ENCODE results near the gene HOXB5. TPM values are rescaled to one million over a fixed set of nuclear protein-coding genes. Genes with fewer than 3 reads are reported as not detected.
A peak's percentile ranks its signal among the peaks of the same experiment; 100 is the strongest.

The HOXB5 gene
- total RNA-seq, 1 donor from 2014 or later = 3.9 TPM

GRCh38 chr17:48565022-48565554, 28.5 kb downstream of the HOXB5 start:
- no peaks in the 10 kb centered on the region for H3K36me3 ChIP-seq
- H3K27ac ChIP-seq = peak overlapping the region; percentile 65
- DNase-seq (no peak), ATAC-seq (no peak)
- H3K4me3 ChIP-seq = peak overlapping the region; percentile 39
- TF ChIP-seq CTCF (IDR thresholded peaks at IDR 0.05) = no peak
- H3K4me1 ChIP-seq = peaks cover 47% of the 10 kb centered on the region
- H3K9me3 ChIP-seq = no peaks in the 10 kb centered on the region
- intact Hi-C loops (cut with DNase I) = no loop called here
- H3K27me3 ChIP-seq (ENCODE audit: low read depth) = peaks cover 67% of the 10 kb centered on the region

- DNase-seq = no peak
- Histone ChIP-seq H3K27ac (peak overlapping the region; percentile 65), H3K36me3 (no peaks in the 10 kb centered on the region), H3K4me3 (peak overlapping the region; percentile 39), H3K4me1 (peaks cover 52% of the 10 kb centered on the region), H3K9me3 (no peaks in the 10 kb centered on the region), H3K27me3 (ENCODE audit: low read depth) (peaks cover 60% of the 10 kb centered on the region)
- TF ChIP-seq CTCF (IDR thresholded peaks at IDR 0.05) = no peak
- peak; percentile 25 to 31 for ATAC-seq
- intact Hi-C loops (cut with DNase I) = no loop called here
These were observed 29.2 kb downstream of the HOXB5 start for GRCh38 chr17:48564188-48565021.

GRCh38 chr17:48563867-48564187, 29.8 kb downstream of the HOXB5 start:
- Histone ChIP-seq H3K9me3 (no peaks in the 10 kb centered on the region), H3K27me3 (ENCODE audit: low read depth) (peaks cover 55% of the 10 kb centered on the region), H3K27ac (peak overlapping the region; percentile 65), H3K4me1 (peaks cover 53% of the 10 kb centered on the region), H3K36me3 (no peaks in the 10 kb centered on the region), H3K4me3 (peak overlapping the region; percentile 39)
- intact Hi-C loops (cut with DNase I) = no loop called here
- ATAC-seq (no peak), DNase-seq (no peak)
- no peak for TF ChIP-seq CTCF (IDR thresholded peaks at IDR 0.05)

- no peaks in the 10 kb centered on the region for H3K9me3 ChIP-seq
- no peaks in the 10 kb centered on the region for H3K36me3 ChIP-seq
- peaks cover 53% of the 10 kb centered on the region for H3K4me1 ChIP-seq
- H3K27me3 ChIP-seq (ENCODE audit: low read depth) = peaks cover 51% of the 10 kb centered on the region
- peak overlapping the region; percentile 39 for H3K4me3 ChIP-seq
- H3K27ac ChIP-seq = peak overlapping the region; percentile 65
- no peak for DNase-seq
- intact Hi-C loops (cut with DNase I) = no loop called here
- TF ChIP-seq CTCF (IDR thresholded peaks at IDR 0.05) = no peak
- ATAC-seq = no peak
These were observed 30.2 kb downstream of the HOXB5 start for GRCh38 chr17:48563385-48563838.

GRCh38 chr17:48562934-48563333, 30.6 kb downstream of the HOXB5 start:
- Histone ChIP-seq H3K9me3 (no peaks in the 10 kb centered on the region), H3K4me1 (peaks cover 51% of the 10 kb centered on the region), H3K27me3 (ENCODE audit: low read depth) (peaks cover 46% of the 10 kb centered on the region), H3K36me3 (no peaks in the 10 kb centered on the region), H3K4me3 (no peak overlapping the region), H3K27ac (peak overlapping the region; percentile 11)
- DNase-seq (no peak), ATAC-seq (no peak)
- no peak for TF ChIP-seq CTCF (IDR thresholded peaks at IDR 0.05)
- intact Hi-C loops (cut with DNase I) = no loop called here
